Neural cell (in vitro differentiated cells): ENCODE results near the gene TCF4. TPM values are rescaled to one million over a fixed set of nuclear protein-coding genes. Genes with fewer than 3 reads are reported as not detected.

ENCODE experiments used
- H2AFZ ChIP-seq: fragments of 200-600, 300-800 bp; sonication (generic), shearing (Covaris generic); 2 replicates; pipeline ENCODE4 v1.6.0; 2014; ENCODE audit warnings: low read depth, mild to moderate bottlenecking, antibody characterized with exemption, low read length, moderate library complexity
- H3F3A ChIP-seq: fragments of 200-600 bp; shearing (Covaris generic); 2 replicates; pipeline ENCODE4 v1.6.1; 2016; ENCODE audit warnings: mild to moderate bottlenecking, moderate library complexity, mixed read lengths, antibody characterized with exemption, low read length; ENCODE audit not compliant: insufficient read depth, poor library complexity, severe bottlenecking
- H3K27ac ChIP-seq: fragments of 200-600, 300-800 bp; sonication (generic), shearing (Covaris generic); 2 replicates; pipeline ENCODE4 v1.5.1; 2014; ENCODE audit warnings: mild to moderate bottlenecking, low read length, moderate library complexity
- H3K27me3 ChIP-seq: fragments of 300-800, 200-600 bp; sonication (generic), shearing (Covaris generic); 2 replicates; pipeline ENCODE4 v1.6.0; 2014; ENCODE audit warnings: mild to moderate bottlenecking, low read depth, low read length, moderate library complexity; ENCODE audit not compliant: insufficient read depth
- H3K36me3 ChIP-seq: fragments of 300-800, 200-600 bp; sonication (generic), shearing (Covaris generic); 2 replicates; pipeline ENCODE4 v1.5.1; 2014; ENCODE audit warnings: mild to moderate bottlenecking, antibody characterized with exemption, low read length, moderate library complexity; ENCODE audit not compliant: insufficient read depth
- H3K4me2 ChIP-seq: fragments of 300-800, 200-600 bp; sonication (generic), shearing (Covaris generic); 2 replicates; pipeline ENCODE4 v1.6.0; 2014; ENCODE audit warnings: mild to moderate bottlenecking, low read length
- H3K4me3 ChIP-seq: fragments of 300-800, 200-600 bp; sonication (generic), shearing (Covaris generic); 2 replicates; pipeline ENCODE4 v1.5.1; 2014; ENCODE audit warnings: mild to moderate bottlenecking, low read length, moderate library complexity
- H3K79me2 ChIP-seq: fragments of 200-600 bp; shearing (Covaris generic); replicated peaks from 2 replicates; pipeline ENCODE4 v1.6.0; 2014; ENCODE audit warnings: mild to moderate bottlenecking, low read length, moderate library complexity; ENCODE audit not compliant: insufficient read depth
- H3K9ac ChIP-seq: fragments of 300-800, 200-600 bp; sonication (generic), shearing (Covaris generic); 2 replicates; pipeline ENCODE4 v1.6.1; 2016; ENCODE audit warnings: mild to moderate bottlenecking, low read length, mixed read lengths
- H3K9me2 ChIP-seq: fragments of 200-600 bp; shearing (Covaris generic); 2 replicates; pipeline ENCODE4 v1.6.1; 2016; ENCODE audit warnings: mild to moderate bottlenecking, low read length, mixed read lengths; ENCODE audit not compliant: insufficient read depth
- H3K9me3 ChIP-seq: fragments of 200-600, 300-800 bp; sonication (generic), shearing (Covaris generic); 2 replicates; pipeline ENCODE4 v1.6.1; 2016; ENCODE audit warnings: mild to moderate bottlenecking, mixed run types, low read length, moderate library complexity, mixed read lengths
- H4K20me1 ChIP-seq: fragments of 200-600 bp; shearing (Covaris generic); 2 replicates; pipeline ENCODE4 v1.6.1; 2016; ENCODE audit warnings: mild to moderate bottlenecking, mixed run types; ENCODE audit not compliant: insufficient read depth
- EP300 ChIP-seq: fragments of 450-650 bp; conservative IDR thresholded peaks from 2 replicates; pipeline ENCODE4 v1.6.1; 2014; ENCODE audit warnings: antibody characterized with exemption, mild to moderate bottlenecking, moderate library complexity; ENCODE audit not compliant: poor library complexity, severe bottlenecking
- EZH2 ChIP-seq: fragments of 200-600, 300-800 bp; shearing (Covaris generic), sonication (generic); IDR thresholded peaks from 2 replicates; pipeline ENCODE4 v1.6.1; 2014; ENCODE audit warnings: antibody characterized with exemption, low read length, borderline replicate concordance, mild to moderate bottlenecking; ENCODE audit not compliant: insufficient read depth, poor library complexity, severe bottlenecking
- MXI1 ChIP-seq: fragments of 450-650 bp; conservative IDR thresholded peaks from 2 replicates; pipeline ENCODE4 v1.6.1; 2014; ENCODE audit warnings: antibody characterized with exemption, mild to moderate bottlenecking; ENCODE audit not compliant: poor library complexity, severe bottlenecking
- POLR2AphosphoS5 ChIP-seq: IDR thresholded peaks from 2 replicates; pipeline ENCODE4 v1.6.1; 2012
- RAD21 ChIP-seq: fragments of 450-650 bp; conservative IDR thresholded peaks from 2 replicates; pipeline ENCODE4 v1.6.1; 2014; ENCODE audit warnings: antibody characterized with exemption, mild to moderate bottlenecking, moderate library complexity
- SMC3 ChIP-seq: fragments of 450-650 bp; conservative IDR thresholded peaks from 2 replicates; pipeline ENCODE4 v1.6.1; 2014; ENCODE audit warnings: antibody characterized with exemption, mild to moderate bottlenecking, moderate library complexity; ENCODE audit not compliant: poor library complexity
- TAF1 ChIP-seq: IDR thresholded peaks from 2 replicates; pipeline ENCODE4 v1.6.1; 2012; ENCODE audit warnings: low read depth
- polyA plus RNA-seq: library from polyadenylated mRNA; depleted of rRNA; stranded (reverse); fragments of >200 nt; gene quantifications from 2 replicates; pipeline ENCODE4 v1.2.3, GENCODE V29; 2014
- TF ChIP-seq, protein P1 (sequence below): fragments of 450-650 bp; IDR thresholded peaks from 2 replicates; pipeline ENCODE4 v1.5.1; 2014; ENCODE audit warnings: antibody characterized with exemption, mild to moderate bottlenecking, moderate library complexity; ENCODE audit not compliant: poor library complexity, severe bottlenecking
- TF ChIP-seq, protein P2 (sequence below): IDR thresholded peaks from 2 replicates; pipeline ENCODE4 v1.6.1; 2012; ENCODE audit warnings: borderline replicate concordance

The TCF4 gene
- polyA plus RNA-seq, 1 donor from 2014 or later, result 7.0 TPM

DNA sequence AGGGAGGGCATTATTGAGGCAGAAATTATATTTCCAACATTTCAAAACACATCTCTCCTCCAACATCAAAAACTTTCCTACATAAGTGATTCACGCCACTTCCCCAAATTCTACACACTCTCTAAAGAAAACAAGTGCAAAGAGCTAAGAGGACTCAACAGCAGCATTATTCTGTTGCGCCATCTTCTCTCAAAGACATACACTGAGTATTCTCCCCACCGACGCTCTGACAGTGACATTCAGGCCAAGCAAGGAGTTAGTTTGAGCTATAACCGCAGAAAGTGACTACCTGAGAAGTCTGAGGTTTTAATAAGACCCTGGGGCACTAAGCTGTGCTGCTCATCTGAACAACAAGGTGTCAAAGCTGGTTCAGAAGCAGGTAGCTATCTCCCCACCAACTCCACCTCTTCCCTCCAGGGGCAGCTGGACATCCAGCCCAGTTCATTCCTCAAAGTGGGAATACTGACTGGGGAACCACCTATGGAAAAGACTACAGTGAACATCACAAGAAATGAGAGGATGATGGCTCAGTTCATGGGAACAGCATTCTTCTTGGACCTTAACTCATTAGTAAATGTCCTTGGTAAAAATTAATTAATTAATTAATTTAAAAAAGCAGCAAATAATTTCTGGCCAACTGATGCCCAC is 319.2 kb downstream of the TCF4 start:
- Histone ChIP-seq H3F3A (no peaks in the 10 kb centered on the region), H3K9ac (no peak overlapping the region), H3K27ac (no peak overlapping the region), H3K4me2 (no peak overlapping the region), H3K4me3 (no peak overlapping the region), H3K27me3 (no peaks in the 10 kb centered on the region), H2AFZ (no peak overlapping the region), H4K20me1 (no peaks in the 10 kb centered on the region), H3K9me3 (no peaks in the 10 kb centered on the region), H3K79me2 (no peaks in the 10 kb centered on the region), H3K36me3 (no peaks in the 10 kb centered on the region), H3K9me2 (no peaks in the 10 kb centered on the region)
- no peak for TF ChIP-seq POLR2AphosphoS5
- TF ChIP-seq, protein P1, sequence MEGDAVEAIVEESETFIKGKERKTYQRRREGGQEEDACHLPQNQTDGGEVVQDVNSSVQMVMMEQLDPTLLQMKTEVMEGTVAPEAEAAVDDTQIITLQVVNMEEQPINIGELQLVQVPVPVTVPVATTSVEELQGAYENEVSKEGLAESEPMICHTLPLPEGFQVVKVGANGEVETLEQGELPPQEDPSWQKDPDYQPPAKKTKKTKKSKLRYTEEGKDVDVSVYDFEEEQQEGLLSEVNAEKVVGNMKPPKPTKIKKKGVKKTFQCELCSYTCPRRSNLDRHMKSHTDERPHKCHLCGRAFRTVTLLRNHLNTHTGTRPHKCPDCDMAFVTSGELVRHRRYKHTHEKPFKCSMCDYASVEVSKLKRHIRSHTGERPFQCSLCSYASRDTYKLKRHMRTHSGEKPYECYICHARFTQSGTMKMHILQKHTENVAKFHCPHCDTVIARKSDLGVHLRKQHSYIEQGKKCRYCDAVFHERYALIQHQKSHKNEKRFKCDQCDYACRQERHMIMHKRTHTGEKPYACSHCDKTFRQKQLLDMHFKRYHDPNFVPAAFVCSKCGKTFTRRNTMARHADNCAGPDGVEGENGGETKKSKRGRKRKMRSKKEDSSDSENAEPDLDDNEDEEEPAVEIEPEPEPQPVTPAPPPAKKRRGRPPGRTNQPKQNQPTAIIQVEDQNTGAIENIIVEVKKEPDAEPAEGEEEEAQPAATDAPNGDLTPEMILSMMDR, result no peak
- TF ChIP-seq MXI1, result no peak
- no peak for TF ChIP-seq SMC3
- no peak for TF ChIP-seq RAD21

DNA sequence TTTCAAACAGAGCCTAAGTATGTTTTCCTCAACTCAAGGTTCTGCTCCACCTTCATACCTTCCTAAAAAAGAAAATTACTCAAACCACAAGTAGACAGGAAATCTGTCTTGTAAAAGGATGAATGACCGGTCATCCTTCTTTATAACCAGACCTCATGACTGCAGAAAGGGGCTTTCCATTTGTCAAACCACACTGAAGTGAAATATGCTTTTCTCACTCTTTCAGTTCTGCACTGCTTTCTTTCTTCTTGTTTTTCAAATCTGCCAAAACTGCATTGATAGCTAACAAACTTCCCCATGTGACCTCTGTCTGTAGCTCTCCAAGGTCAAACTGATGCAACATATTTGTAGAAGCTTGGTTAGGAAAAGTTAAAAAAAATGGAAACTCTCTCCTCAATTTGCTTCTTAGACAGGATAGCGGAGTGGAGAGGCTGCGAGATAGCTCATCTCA is 319.8 kb downstream of the TCF4 start:
- Histone ChIP-seq H3K79me2 (no peaks in the 10 kb centered on the region), H3K4me2 (no peak overlapping the region), H3K27me3 (no peaks in the 10 kb centered on the region), H3K27ac (no peak overlapping the region), H3K36me3 (no peaks in the 10 kb centered on the region), H3K9me2 (no peaks in the 10 kb centered on the region), H3K9me3 (no peaks in the 10 kb centered on the region), H4K20me1 (no peaks in the 10 kb centered on the region), H3K9ac (no peak overlapping the region), H3K4me3 (no peak overlapping the region), H2AFZ (no peak overlapping the region), H3F3A (no peaks in the 10 kb centered on the region)
- no peak for TF ChIP-seq TAF1
- TF ChIP-seq, protein P2, sequence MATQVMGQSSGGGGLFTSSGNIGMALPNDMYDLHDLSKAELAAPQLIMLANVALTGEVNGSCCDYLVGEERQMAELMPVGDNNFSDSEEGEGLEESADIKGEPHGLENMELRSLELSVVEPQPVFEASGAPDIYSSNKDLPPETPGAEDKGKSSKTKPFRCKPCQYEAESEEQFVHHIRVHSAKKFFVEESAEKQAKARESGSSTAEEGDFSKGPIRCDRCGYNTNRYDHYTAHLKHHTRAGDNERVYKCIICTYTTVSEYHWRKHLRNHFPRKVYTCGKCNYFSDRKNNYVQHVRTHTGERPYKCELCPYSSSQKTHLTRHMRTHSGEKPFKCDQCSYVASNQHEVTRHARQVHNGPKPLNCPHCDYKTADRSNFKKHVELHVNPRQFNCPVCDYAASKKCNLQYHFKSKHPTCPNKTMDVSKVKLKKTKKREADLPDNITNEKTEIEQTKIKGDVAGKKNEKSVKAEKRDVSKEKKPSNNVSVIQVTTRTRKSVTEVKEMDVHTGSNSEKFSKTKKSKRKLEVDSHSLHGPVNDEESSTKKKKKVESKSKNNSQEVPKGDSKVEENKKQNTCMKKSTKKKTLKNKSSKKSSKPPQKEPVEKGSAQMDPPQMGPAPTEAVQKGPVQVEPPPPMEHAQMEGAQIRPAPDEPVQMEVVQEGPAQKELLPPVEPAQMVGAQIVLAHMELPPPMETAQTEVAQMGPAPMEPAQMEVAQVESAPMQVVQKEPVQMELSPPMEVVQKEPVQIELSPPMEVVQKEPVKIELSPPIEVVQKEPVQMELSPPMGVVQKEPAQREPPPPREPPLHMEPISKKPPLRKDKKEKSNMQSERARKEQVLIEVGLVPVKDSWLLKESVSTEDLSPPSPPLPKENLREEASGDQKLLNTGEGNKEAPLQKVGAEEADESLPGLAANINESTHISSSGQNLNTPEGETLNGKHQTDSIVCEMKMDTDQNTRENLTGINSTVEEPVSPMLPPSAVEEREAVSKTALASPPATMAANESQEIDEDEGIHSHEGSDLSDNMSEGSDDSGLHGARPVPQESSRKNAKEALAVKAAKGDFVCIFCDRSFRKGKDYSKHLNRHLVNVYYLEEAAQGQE, result no peak
- TF ChIP-seq, protein P1, result no peak
- no peak for TF ChIP-seq MXI1
- TF ChIP-seq EP300, result no peak
- no peak for TF ChIP-seq SMC3
- TF ChIP-seq RAD21, result no peak
- no peak for TF ChIP-seq POLR2AphosphoS5
- no peak for TF ChIP-seq EZH2
